GM18858 (cell line): ENCODE data around the gene ATRAID.
"Not testable (repeated sequence)": the region's sequence is repeated elsewhere in the genome, so short reads cannot be mapped to it uniquely, and the experiment has no call there.

ENCODE experiments used
- ATAC-seq: cut with Tn5 transposase; IDR thresholded peaks from one replicate; pipeline ENCODE4 v1.9.1; 2021; ENCODE audit not compliant: unreplicated experiment

Gene ATRAID

GRCh38 chr2:27191070-27191829 is 20.6 kb upstream of the ATRAID start:
- ATAC-seq: peak; percentile 49

GRCh38 chr2:27194538-27195354 is 17.1 kb upstream of the ATRAID start:
- ATAC-seq: no peak

GRCh38 chr2:27195799-27196198 is 16.0 kb upstream of the ATRAID start:
- not testable (repeated sequence) for ATAC-seq

- not testable (repeated sequence) for ATAC-seq
Observed at GRCh38 chr2:27198068-27198467, 13.8 kb upstream of the ATRAID start.

GRCh38 chr2:27198627-27199026 is 13.2 kb upstream of the ATRAID start:
- no peak for ATAC-seq

- ATAC-seq: no peak
Observed at GRCh38 chr2:27199241-27199640, 12.6 kb upstream of the ATRAID start.

GRCh38 chr2:27201675-27202074 is 10.2 kb upstream of the ATRAID start:
- no peak for ATAC-seq

- no peak for ATAC-seq
Observed at GRCh38 chr2:27202854-27203253, 9.0 kb upstream of the ATRAID start.

GRCh38 chr2:27203741-27204140 is 8.1 kb upstream of the ATRAID start:
- no peak for ATAC-seq

GRCh38 chr2:27204566-27204965 is 7.3 kb upstream of the ATRAID start:
- ATAC-seq: no peak

- ATAC-seq: no peak
Observed at GRCh38 chr2:27205206-27205605, 6.6 kb upstream of the ATRAID start.

GRCh38 chr2:27206346-27206745 is 5.5 kb upstream of the ATRAID start:
- ATAC-seq: no peak

GRCh38 chr2:27208486-27209050 is 3.3 kb upstream of the ATRAID start:
- ATAC-seq: no peak

- no peak for ATAC-seq
Observed at GRCh38 chr2:27209621-27210401, 2.0 kb upstream of the ATRAID start.

- ATAC-seq: peak; percentile 31
Observed at GRCh38 chr2:27211241-27211942, 449 bp upstream of the ATRAID start.

GRCh38 chr2:27212626-27213471 is 1.0 kb downstream of the ATRAID start:
- ATAC-seq: peak; percentile 6

- ATAC-seq: no peak
Observed at GRCh38 chr2:27214941-27215340, 3.1 kb downstream of the ATRAID start.

GRCh38 chr2:27216416-27217137 is 4.7 kb downstream of the ATRAID start:
- no peak for ATAC-seq
